NCI-H187 treated with DMSO at 0.1 percent for 48 hours (cell line): ENCODE measurements around the gene ADD2.
A peak's percentile ranks its signal among the peaks of the same experiment; 100 is the strongest.

Experiments
- DNase-seq: peaks from one replicate; lab custom pipeline; 2025; lab: John Stamatoyannopoulos, UW

The ADD2 gene

DNA sequence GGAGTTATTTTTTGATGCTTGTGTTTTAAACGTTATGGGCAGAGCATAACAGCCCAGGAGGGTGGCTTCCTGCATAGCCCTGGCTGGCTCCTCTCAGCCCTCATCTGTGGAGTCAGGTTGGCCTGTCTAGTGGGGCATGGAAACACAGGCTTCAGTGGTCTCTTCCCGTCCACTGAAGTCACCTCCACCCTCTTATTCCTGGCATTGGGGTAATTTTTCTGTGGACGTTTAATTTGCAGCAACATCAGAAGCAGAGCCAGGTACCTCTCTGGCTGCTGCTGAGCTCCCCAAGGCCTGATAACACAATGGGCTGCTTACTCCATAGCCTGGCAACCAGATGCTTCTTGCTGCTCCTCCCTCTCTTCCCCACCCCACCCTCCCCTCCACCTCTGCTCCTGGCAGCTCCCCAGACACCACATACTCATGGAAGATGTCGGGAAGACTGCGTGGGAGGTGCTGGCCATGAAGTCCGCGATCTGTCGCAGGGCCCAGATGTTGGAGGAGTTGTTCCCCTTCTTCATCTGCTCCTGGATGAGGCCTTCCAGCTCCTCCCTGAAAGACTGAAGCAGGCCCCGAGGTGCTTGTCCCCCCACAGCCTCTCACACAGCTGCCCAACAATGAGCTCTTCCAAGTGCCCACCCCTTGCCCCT is 64.0 kb downstream of the ADD2 start:
- no peak for DNase-seq

GRCh38 chr2:70702711-70703395 is 65.1 kb downstream of the ADD2 start:
- no peak for DNase-seq

GRCh38 chr2:70698847-70699246 is 69.2 kb downstream of the ADD2 start:
- DNase-seq = no peak

- no peak for DNase-seq
Observed at GRCh38 chr2:70697603-70698383, 70.2 kb downstream of the ADD2 start.

- DNase-seq = no peak
Observed at GRCh38 chr2:70696142-70696541, 71.9 kb downstream of the ADD2 start.

- DNase-seq = no peak
Observed at GRCh38 chr2:70692256-70692655, 75.7 kb downstream of the ADD2 start.

DNA sequence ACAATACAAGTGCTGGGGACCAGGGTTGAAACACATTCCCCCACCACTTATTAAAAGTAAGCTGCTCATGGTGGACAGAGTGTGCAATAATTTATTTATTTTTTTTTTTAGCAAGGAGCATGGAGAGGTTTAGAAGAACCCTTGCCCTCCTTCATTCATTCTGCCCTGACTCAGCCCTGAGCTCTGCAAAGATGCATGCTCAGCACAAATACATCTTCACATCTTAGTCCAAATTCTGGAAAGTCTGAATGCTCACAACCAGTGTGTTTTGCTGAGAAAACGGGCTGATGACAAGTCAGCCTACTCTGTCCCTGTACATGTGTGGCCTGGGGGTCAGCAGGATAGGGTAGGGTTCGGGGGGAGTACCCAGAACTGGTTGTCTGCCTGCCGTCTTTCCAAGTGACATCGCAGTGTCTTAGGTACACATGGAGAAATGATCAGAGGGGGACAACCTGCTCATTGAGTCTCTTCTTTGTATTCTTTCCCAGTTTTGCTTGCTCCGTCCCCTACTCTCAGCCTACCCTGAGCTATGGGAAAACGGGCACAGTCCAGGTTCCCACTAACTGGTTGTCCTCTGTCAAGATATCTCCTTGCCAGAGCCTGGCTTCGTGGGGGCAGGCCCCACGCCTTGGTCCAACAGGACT is 76.4 kb downstream of the ADD2 start:
- DNase-seq = no peak

DNA sequence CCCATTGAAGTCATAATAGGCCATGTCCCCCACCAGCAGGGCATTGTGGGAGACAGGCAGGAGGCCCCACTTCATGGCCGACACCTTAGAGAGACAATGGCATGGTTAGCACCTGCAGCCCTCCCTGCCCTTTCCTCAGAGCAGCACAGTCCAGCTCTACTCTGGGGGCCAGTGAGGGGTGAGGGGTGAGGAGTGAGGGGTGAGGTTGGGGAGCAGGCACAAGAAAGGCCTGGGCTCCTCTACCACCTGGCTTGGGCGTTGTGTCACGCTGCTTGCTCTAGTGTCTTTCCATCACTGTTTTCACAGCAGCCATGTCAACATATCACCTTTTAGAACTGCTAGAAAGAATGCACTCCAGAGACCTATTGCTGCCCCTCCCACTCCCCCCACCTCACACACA is 77.2 kb downstream of the ADD2 start:
- DNase-seq = peak; percentile 64

- DNase-seq = no peak
Observed at GRCh38 chr2:70688427-70688826, 79.6 kb downstream of the ADD2 start.

DNA sequence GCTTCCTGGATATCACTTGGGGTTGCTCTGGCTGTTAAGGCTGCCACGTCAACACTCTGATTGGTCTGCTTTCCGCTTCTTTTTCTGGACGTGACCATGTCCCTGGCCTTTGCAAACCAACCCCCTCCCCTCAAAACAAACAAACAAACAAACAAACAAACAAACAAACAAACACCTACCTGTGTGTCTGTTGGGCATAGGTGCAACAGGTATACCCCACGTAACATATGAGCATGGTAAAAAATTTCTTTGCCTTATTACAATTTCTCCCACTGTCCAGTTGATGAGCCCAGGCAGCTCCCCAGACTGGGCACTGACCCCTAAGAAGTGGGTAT is 80.6 kb downstream of the ADD2 start:
- DNase-seq = no peak

DNA sequence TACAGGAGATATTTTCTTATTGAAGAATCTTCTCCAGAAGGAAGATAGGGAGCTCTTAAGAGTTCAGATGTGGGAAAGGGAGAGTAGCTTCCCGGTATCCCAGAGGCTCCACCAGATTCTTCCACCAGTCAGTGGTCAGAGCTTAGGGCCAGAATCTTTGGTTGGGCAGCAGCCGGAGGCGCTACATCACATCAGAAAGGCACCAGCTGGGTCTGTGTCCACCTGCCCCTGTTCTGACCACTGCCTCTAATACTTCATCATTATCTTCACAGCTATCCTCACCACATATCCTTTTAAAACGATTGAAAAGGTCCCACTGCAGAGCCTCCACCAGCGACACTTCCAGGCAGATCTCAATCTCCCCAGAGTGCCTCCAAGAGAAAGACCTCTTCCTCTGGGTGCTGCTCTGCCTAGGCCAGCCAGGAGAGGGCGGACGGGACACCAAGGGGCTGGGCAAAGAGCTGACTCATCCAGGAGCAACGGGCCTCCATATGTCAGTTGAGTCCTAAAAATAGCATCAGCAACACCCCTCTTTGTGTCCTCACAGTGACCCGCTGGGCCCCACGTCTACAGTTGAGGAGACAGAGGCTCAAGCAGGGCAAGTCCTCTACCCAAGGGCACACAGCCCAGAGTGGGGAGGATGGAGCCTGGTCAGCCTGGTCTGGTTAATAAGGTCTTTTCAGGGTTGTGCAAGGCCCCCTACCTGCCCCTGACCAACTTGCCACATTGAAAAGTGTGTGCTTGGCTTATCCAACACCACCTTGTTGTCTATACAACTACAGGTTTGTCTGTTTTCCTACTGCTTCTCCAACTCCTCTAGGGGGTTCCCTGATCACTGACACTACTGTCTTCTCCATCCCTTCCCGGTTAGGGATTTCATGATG is 81.2 kb downstream of the ADD2 start:
- no peak for DNase-seq

DNA sequence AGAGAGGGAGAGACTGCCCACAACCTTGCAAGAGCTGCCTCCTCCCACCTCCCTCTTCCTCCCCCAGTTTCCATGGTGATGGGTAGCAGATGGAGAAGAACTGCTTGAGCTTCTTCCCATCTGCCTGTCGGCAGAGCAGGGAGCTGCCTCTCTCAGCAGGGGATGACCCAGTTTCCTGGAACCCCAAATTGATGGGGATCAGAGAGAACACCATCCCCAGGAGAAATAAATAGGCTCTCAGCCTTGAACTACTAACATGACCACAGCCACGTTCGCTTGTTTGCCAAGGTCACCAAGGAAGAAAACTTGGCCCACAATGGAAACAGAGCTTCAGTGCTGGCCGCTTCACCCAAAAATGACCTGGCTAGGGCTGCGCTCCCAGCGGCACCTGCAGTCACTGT is 82.2 kb downstream of the ADD2 start:
- DNase-seq = peak; percentile 73

- DNase-seq = no peak
Observed at GRCh38 chr2:70684846-70685622, 83.0 kb downstream of the ADD2 start.

DNA sequence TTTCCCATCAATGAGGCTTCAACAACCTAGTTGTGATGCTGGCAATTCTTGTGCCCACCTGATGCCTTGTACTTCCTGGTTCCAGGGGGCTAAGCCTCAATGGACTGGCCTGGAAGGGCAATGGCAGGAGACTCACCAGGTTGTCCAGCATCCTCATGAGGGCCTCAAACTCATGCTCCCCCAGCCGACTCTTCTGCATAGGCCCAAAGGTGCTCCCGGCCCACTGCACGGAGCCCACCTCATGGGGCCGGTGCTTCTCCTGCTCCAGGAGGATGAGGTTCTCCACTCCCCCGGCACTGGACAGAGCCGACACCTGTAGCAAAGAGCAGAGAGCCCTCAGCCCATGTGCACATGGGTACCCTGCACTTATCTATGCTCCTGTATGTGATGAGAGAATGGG is 84.5 kb downstream of the ADD2 start:
- DNase-seq = no peak

- no peak for DNase-seq
Observed at GRCh38 chr2:70680735-70681134, 87.3 kb downstream of the ADD2 start.

DNA sequence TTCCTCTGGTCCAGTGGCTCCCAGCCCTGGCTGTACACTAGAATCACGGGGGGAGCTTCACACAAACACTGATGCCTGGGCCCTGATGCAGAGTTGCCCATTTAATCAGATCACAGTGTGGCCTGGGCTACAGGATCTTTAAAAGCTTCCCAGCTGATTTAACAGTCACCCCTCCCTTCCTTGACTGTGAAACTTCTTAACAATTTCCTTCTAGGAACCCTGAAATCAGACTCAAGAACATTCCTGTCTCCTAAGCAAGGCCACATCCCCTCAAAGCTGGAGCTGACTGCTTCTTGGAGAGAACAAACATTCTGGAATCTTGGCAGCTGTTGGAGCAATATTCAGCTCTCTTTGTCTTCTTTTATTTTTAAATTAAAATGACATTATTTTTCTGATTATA is 88.7 kb downstream of the ADD2 start:
- DNase-seq = no peak

GRCh38 chr2:70678576-70679143 is 89.3 kb downstream of the ADD2 start:
- DNase-seq = no peak

- no peak for DNase-seq
Observed at GRCh38 chr2:70676301-70677035, 91.5 kb downstream of the ADD2 start.

- DNase-seq = no peak
Observed at GRCh38 chr2:70675862-70676261, 92.1 kb downstream of the ADD2 start.
